GM12864 (cell line): Measurements from ENCODE around the gene EIF3A.

Experiments used
- DNase-seq: peaks from one replicate; pipeline ENCODE4 v3.0.0-alpha.2; 2011; ENCODE audit warnings: low read depth
- H3K4me3 ChIP-seq: 2 replicates; pipeline ENCODE4 v1.5.1; 2011; ENCODE audit warnings: mild to moderate bottlenecking, low read depth, low read length, control low read depth
- CTCF ChIP-seq: IDR thresholded peaks from 2 replicates; pipeline ENCODE4 v1.5.1; 2011; ENCODE audit warnings: low read depth, mild to moderate bottlenecking, moderate library complexity, low read length, control low read depth, inconsistent platforms; ENCODE audit errors: missing control alignments

The EIF3A gene

GRCh38 chr10:119001717-119002500 lies 78.7 kb downstream of the EIF3A start:
- no peak for DNase-seq
- TF ChIP-seq CTCF = no peak
- H3K4me3 ChIP-seq = no peak overlapping the region

- no peak for TF ChIP-seq CTCF
- DNase-seq = no peak
- no peak overlapping the region for H3K4me3 ChIP-seq
Measured at GRCh38 chr10:118998183-118998582, 82.4 kb downstream of the EIF3A start.

GRCh38 chr10:118997379-118997778 lies 83.2 kb downstream of the EIF3A start:
- no peak overlapping the region for H3K4me3 ChIP-seq
- TF ChIP-seq CTCF = no peak
- DNase-seq = no peak

- TF ChIP-seq CTCF = no peak
- H3K4me3 ChIP-seq = no peak overlapping the region
- no peak for DNase-seq
Measured at GRCh38 chr10:118995739-118996138, 84.9 kb downstream of the EIF3A start.

DNA sequence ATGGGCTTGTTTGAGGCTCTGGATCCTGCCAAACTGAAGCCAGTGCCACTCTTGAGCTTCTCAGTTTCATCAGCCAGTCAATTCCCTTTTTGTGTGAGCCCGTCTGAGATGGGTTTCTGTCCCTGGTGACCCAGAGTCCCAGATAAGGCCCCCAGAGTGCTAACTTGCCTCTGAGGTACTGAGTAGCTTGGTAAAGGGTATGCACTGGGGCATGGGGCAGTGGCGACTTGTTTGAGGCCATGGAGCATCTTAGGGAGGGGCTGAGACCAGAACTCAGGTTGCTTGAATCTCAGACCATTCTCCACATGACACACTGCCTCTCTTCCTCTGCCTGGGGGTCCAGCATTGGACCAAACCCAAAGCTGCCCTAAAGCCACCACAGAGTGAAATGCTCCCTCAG lies 86.3 kb downstream of the EIF3A start:
- H3K4me3 ChIP-seq = no peak overlapping the region
- no peak for DNase-seq
- TF ChIP-seq CTCF = no peak

- H3K4me3 ChIP-seq = no peak overlapping the region
- TF ChIP-seq CTCF = no peak
- no peak for DNase-seq
Measured at GRCh38 chr10:118993214-118993613, 87.4 kb downstream of the EIF3A start.

- TF ChIP-seq CTCF = no peak
- H3K4me3 ChIP-seq = no peak overlapping the region
- no peak for DNase-seq
Measured at GRCh38 chr10:118992496-118992895, 88.1 kb downstream of the EIF3A start.
